Endothelial cell of umbilical vein (primary cell): ENCODE results near the gene RPS17.

Source experiments
- EZH2 ChIP-seq: IDR thresholded peaks from 2 replicates; pipeline ENCODE4 v1.6.1; 2012; ENCODE audit warnings: borderline replicate concordance, low read depth, mild to moderate bottlenecking, moderate library complexity, low read length, inconsistent platforms; ENCODE audit not compliant: severe bottlenecking
- MAX ChIP-seq: IDR thresholded peaks from 2 replicates; pipeline ENCODE4 v1.6.1; 2011; ENCODE audit not compliant: insufficient read depth, insufficient read length
- POLR2AphosphoS5 ChIP-seq: IDR thresholded peaks from 2 replicates; pipeline ENCODE4 v1.6.1; 2012; ENCODE audit warnings: low read depth, mild to moderate bottlenecking, control low read depth, low read length, moderate library complexity; ENCODE audit not compliant: insufficient read depth
- TF ChIP-seq, protein P1 (sequence below), 2 donors: IDR thresholded peaks; 1 replicate in 1 of 2; 2 replicates in 1 of 2; pipeline ENCODE4 v1.5.1; 2011; ENCODE audit warnings: low read length in 2 of 2, mild to moderate bottlenecking in 2 of 2, moderate library complexity in 2 of 2, control low read depth in 1 of 2, inconsistent platforms in 1 of 2, low read depth in 1 of 2; ENCODE audit not compliant: insufficient read depth in 1 of 2; ENCODE audit errors: extremely low read depth in 1 of 2

DNA sequence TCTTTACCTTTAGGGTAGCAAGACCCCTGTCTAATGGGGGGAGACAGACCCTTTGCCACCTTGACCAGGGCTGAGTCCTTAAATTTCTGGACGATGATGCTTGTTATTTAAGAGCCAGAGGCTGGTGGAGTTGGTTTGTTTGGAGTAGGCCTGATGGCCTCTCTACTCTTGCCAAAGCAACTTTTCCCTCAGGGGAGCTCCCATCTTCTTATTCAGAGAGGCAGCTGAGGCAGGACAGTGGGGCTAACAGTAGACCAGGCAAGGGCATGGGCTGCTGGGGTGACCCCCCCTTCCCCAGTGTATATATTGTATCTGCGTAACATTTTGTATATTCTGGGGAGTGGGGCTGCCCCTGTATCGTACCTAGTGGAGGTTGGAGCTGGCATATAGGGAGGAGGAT, 10.3 kb downstream of the RPS17 start:
- TF ChIP-seq, protein P1, sequence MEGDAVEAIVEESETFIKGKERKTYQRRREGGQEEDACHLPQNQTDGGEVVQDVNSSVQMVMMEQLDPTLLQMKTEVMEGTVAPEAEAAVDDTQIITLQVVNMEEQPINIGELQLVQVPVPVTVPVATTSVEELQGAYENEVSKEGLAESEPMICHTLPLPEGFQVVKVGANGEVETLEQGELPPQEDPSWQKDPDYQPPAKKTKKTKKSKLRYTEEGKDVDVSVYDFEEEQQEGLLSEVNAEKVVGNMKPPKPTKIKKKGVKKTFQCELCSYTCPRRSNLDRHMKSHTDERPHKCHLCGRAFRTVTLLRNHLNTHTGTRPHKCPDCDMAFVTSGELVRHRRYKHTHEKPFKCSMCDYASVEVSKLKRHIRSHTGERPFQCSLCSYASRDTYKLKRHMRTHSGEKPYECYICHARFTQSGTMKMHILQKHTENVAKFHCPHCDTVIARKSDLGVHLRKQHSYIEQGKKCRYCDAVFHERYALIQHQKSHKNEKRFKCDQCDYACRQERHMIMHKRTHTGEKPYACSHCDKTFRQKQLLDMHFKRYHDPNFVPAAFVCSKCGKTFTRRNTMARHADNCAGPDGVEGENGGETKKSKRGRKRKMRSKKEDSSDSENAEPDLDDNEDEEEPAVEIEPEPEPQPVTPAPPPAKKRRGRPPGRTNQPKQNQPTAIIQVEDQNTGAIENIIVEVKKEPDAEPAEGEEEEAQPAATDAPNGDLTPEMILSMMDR (IDR thresholded peaks at IDR 0.05; ENCODE audit: extremely low read depth in 1 of 2, insufficient read depth in 1 of 2, low read depth in 1 of 2, low read length in 2 of 2): no peak
- no peak for TF ChIP-seq POLR2AphosphoS5
- no peak for TF ChIP-seq EZH2
- no peak for TF ChIP-seq MAX
